Measurements from ENCODE around the gene MED15. TPM values are rescaled to one million over a fixed set of nuclear protein-coding genes. Genes with fewer than 3 reads are reported as not detected.

MED15 gene
- total and polyA plus RNA-seq, 12 donors = 22.5 to 203 (median 82.2) TPM

- Histone ChIP-seq H3K9me3 (replicated peaks in 1 of 3) (no peaks in the 10 kb centered on the region), H3K27ac (peak overlapping the region in 4 of 5 donors; percentile 3 to 70 (median 36)), H3K27me3 (no peaks in the 10 kb centered on the region), H3K4me1 (replicated peaks in 1 of 2) (peaks cover 39 to 41% of the 10 kb centered on the region in 2 donors), H3K4me3 (no peak overlapping the region), H3K36me3 (replicated peaks in 1 of 2) (no peaks in the 10 kb centered on the region)
- no peak for TF ChIP-seq POLR2A (IDR thresholded peaks at IDR 0.05)
- TF ChIP-seq CTCF (IDR thresholded peaks at IDR 0.05) = no peak
- intact Hi-C loops (cut with DNase I) = no loop called here
- WGBS, 4 donors = 62 to 78% (median 71%) methylated on average over 10 of the region's 10 CpGs
- DNase-seq = peak in 1 of 7 donors; percentile 16
Measured at GRCh38 chr22:20545681-20546521, 38.5 kb downstream of the MED15 start.

- Histone ChIP-seq H3K27me3 (no peaks in the 10 kb centered on the region), H3K4me1 (replicated peaks in 1 of 2) (peaks cover 45 to 48% of the 10 kb centered on the region in 2 donors), H3K9me3 (replicated peaks in 1 of 3) (no peaks in the 10 kb centered on the region), H3K27ac (peak overlapping the region in 2 of 5 donors; percentile 47 to 70), H3K36me3 (replicated peaks in 1 of 2) (no peaks in the 10 kb centered on the region), H3K4me3 (no peak overlapping the region)
- DNase-seq = no peak
- no peak for TF ChIP-seq CTCF (IDR thresholded peaks at IDR 0.05)
- TF ChIP-seq POLR2A (IDR thresholded peaks at IDR 0.05) = no peak
- WGBS, 4 donors = 74 to 86% (median 79%) methylated on average over 4 of the region's 4 CpGs
- intact Hi-C loops (cut with DNase I) = no loop called here
Measured at GRCh38 chr22:20546541-20546950, 39.1 kb downstream of the MED15 start.

- H3K4me3 ChIP-seq = no peak overlapping the region
- H3K27me3 ChIP-seq = no peaks in the 10 kb centered on the region
- intact Hi-C loops (cut with DNase I) = no loop called here
- peaks cover 50 to 53% of the 10 kb centered on the region in 2 donors for H3K4me1 ChIP-seq (replicated peaks in 1 of 2)
- H3K27ac ChIP-seq = no peak overlapping the region
- no peak for DNase-seq
- no peaks in the 10 kb centered on the region for H3K9me3 ChIP-seq (replicated peaks in 1 of 3)
- TF ChIP-seq POLR2A (IDR thresholded peaks at IDR 0.05) = no peak
- TF ChIP-seq CTCF (IDR thresholded peaks at IDR 0.05) = no peak
- H3K36me3 ChIP-seq (replicated peaks in 1 of 2) = peaks cover 0 to under 1% of the 10 kb centered on the region in 2 donors
Measured at GRCh38 chr22:20547029-20547428, 39.6 kb downstream of the MED15 start.

GRCh38 chr22:20548806-20549205 is 41.4 kb downstream of the MED15 start:
- Histone ChIP-seq H3K4me1 (replicated peaks in 1 of 2) (peaks cover 68 to 70% of the 10 kb centered on the region in 2 donors), H3K9me3 (replicated peaks in 1 of 3) (no peaks in the 10 kb centered on the region), H3K4me3 (no peak overlapping the region), H3K27me3 (no peaks in the 10 kb centered on the region), H3K36me3 (replicated peaks in 1 of 2) (peaks cover 0 to 14% of the 10 kb centered on the region in 2 donors), H3K27ac (peak overlapping the region in 2 of 5 donors; percentile 97 to 98)
- no peak for TF ChIP-seq POLR2A (IDR thresholded peaks at IDR 0.05)
- TF ChIP-seq CTCF (IDR thresholded peaks at IDR 0.05) = no peak
- WGBS, 4 donors = 83 to 91% (median 87%) methylated on average over 4 of the region's 4 CpGs
- intact Hi-C loops (cut with DNase I) = no loop called here
- no peak for DNase-seq
